KMS-11 (cell line): ENCODE results near the gene TMEM129.

Experiments used
- H2AFZ ChIP-seq: fragments of 200-600 bp; sonication (generic); 2 replicates; pipeline ENCODE4 v1.6.1; 2016; ENCODE audit warnings: antibody characterized with exemption, mixed run types, low read depth
- H3K27ac ChIP-seq: fragments of 200-600 bp; sonication (generic); 2 replicates; pipeline ENCODE4 v1.6.1; 2016; ENCODE audit warnings: mild to moderate bottlenecking, mixed run types
- H3K27me3 ChIP-seq: fragments of 200-600 bp; sonication (generic); 2 replicates; pipeline ENCODE4 v1.6.1; 2017; ENCODE audit warnings: mild to moderate bottlenecking, low read depth, mixed run types, moderate library complexity; ENCODE audit not compliant: insufficient read depth
- H3K36me3 ChIP-seq: fragments of 200-600 bp; sonication (generic); 2 replicates; pipeline ENCODE4 v1.6.1; 2017; ENCODE audit warnings: mild to moderate bottlenecking, mixed run types; ENCODE audit not compliant: insufficient read depth
- H3K4me1 ChIP-seq: fragments of 200-600 bp; sonication (generic); 2 replicates; pipeline ENCODE4 v1.6.1; 2016; ENCODE audit warnings: mild to moderate bottlenecking, low read depth, mixed run types; ENCODE audit not compliant: poor library complexity, severe bottlenecking
- H3K4me2 ChIP-seq: fragments of 200-600 bp; sonication (generic); 2 replicates; pipeline ENCODE4 v1.7.0; 2016; ENCODE audit warnings: mild to moderate bottlenecking, mixed run types
- H3K4me3 ChIP-seq: fragments of 200-600 bp; sonication (generic); IDR thresholded peaks from 2 replicates; pipeline ENCODE4 v1.6.1; 2017; ENCODE audit warnings: low read depth, low read length, mixed read lengths; ENCODE audit not compliant: insufficient read depth
- H3K79me2 ChIP-seq: fragments of 200-600 bp; sonication (generic); 2 replicates; pipeline ENCODE4 v1.6.1; 2016; ENCODE audit warnings: low read depth, mixed run types; ENCODE audit not compliant: insufficient read depth
- H3K9ac ChIP-seq: fragments of 200-600 bp; sonication (generic); 2 replicates; pipeline ENCODE4 v1.6.1; 2016; ENCODE audit warnings: mild to moderate bottlenecking, mixed run types
- H4K20me1 ChIP-seq: fragments of 200-600 bp; sonication (generic); 2 replicates; pipeline ENCODE4 v1.6.1; 2016; ENCODE audit warnings: mild to moderate bottlenecking, mixed run types; ENCODE audit not compliant: insufficient read depth
- TF ChIP-seq, protein P1 (sequence below): fragments of 200-600 bp; sonication (generic); conservative IDR thresholded peaks from 2 replicates; pipeline ENCODE4 v1.6.1; 2017; ENCODE audit warnings: low read depth, mild to moderate bottlenecking, antibody characterized with exemption, low read length, moderate library complexity, mixed read lengths

TMEM129 gene

DNA sequence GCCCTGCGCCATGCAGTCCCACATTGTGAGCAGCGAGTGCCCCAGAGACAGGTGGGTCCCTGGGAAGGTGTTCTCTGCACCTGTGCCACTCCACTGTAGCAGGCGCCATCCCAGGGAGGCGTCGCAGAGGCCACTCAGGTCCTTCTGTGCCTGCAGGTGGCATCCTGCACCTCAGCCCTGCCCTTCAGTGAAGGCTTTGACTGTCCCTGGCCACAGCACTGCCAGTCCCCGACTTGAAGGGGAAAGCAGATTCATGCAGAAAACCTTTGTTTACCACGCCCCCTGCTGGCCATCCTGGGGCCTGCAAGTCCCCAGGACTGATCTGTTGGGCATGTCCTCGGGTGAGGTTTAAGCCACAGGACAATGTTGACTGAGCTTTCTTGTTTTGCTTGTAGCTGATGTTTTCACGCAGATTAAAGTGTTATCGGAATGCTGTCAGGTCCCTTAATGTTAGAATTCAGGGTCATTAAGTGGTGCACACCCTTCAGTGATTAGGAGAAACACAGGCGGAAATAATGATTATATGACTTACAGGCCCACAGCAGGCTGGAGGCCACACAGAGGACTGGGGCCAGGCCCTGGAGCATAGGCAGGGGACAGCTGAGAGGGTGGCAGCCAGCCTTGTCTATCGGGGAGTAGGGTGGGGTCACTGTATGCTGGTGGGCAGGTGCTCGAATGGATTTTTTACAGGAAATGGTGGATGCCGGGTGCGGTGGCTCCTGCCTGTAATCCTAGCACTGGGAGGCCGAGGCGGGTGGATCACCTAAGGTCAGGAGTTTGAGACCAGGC is 5.2 kb upstream of the TMEM129 start:
- Histone ChIP-seq H3K27ac (no peak overlapping the region), H3K4me2 (no peak overlapping the region), H3K9ac (no peak overlapping the region), H3K4me1 (peaks cover 42% of the 10 kb centered on the region), H3K79me2 (peaks cover 52% of the 10 kb centered on the region), H2AFZ (no peak overlapping the region), H4K20me1 (no peaks in the 10 kb centered on the region), H3K36me3 (no peaks in the 10 kb centered on the region; the same call in 1 of the 2 replicates), H3K27me3 (no peaks in the 10 kb centered on the region), H3K4me3 (no peak overlapping the region)
- TF ChIP-seq, protein P1, sequence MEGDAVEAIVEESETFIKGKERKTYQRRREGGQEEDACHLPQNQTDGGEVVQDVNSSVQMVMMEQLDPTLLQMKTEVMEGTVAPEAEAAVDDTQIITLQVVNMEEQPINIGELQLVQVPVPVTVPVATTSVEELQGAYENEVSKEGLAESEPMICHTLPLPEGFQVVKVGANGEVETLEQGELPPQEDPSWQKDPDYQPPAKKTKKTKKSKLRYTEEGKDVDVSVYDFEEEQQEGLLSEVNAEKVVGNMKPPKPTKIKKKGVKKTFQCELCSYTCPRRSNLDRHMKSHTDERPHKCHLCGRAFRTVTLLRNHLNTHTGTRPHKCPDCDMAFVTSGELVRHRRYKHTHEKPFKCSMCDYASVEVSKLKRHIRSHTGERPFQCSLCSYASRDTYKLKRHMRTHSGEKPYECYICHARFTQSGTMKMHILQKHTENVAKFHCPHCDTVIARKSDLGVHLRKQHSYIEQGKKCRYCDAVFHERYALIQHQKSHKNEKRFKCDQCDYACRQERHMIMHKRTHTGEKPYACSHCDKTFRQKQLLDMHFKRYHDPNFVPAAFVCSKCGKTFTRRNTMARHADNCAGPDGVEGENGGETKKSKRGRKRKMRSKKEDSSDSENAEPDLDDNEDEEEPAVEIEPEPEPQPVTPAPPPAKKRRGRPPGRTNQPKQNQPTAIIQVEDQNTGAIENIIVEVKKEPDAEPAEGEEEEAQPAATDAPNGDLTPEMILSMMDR, result peak; percentile 91

- H3K27me3 ChIP-seq, result no peaks in the 10 kb centered on the region
- H2AFZ ChIP-seq, result no peak overlapping the region
- H3K9ac ChIP-seq, result no peak overlapping the region
- no peak overlapping the region for H3K27ac ChIP-seq
- H3K4me2 ChIP-seq, result no peak overlapping the region
- H3K79me2 ChIP-seq, result peaks cover 52% of the 10 kb centered on the region
- TF ChIP-seq, protein P1, result no peak
- H4K20me1 ChIP-seq, result no peaks in the 10 kb centered on the region
- H3K36me3 ChIP-seq, result no peaks in the 10 kb centered on the region; the same call in 1 of the 2 replicates
- H3K4me3 ChIP-seq, result no peak overlapping the region
- H3K4me1 ChIP-seq, result peaks cover 35% of the 10 kb centered on the region
Observed at GRCh38 chr4:1725521-1725920, 4.4 kb upstream of the TMEM129 start.

- Histone ChIP-seq H3K27ac (no peak overlapping the region; the same call in 1 of the 2 replicates), H2AFZ (no peak overlapping the region), H3K36me3 (no peaks in the 10 kb centered on the region), H3K4me2 (peak overlapping the region; percentile 51), H3K27me3 (no peaks in the 10 kb centered on the region), H3K79me2 (peaks cover 58% of the 10 kb centered on the region), H3K4me3 (no peak overlapping the region), H4K20me1 (no peaks in the 10 kb centered on the region), H3K9ac (no peak overlapping the region), H3K4me1 (peaks cover 25% of the 10 kb centered on the region)
- TF ChIP-seq, protein P1, result no peak
Observed at GRCh38 chr4:1723131-1723801, 2.1 kb upstream of the TMEM129 start.

DNA sequence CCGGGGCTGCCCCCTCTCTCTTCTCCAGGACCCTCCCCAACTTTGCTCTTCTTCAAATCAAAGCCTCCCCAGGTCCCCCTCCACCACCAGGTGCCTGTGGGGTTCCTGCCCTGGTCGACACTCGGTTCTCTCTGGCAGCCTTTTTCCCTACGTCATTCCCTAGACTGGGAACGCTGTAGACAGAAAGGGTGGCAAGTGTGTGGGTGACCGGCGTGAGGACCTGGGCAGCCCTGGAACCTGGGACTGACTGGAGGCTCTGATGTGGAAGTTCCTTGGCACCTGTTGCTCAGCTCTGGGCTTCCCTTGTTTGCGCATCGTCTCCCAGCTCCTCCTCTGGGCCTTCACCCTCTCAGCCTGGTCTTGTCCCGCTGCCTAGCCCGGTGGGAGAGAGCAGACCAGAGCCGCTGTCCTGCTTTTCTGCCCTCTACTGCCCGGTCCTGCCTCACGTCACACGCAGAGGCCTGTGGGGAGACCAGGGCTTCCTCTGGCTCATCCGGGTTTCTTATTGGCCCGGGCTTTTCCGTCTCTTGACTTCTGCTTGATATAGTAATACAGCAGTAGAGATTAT is 1.5 kb upstream of the TMEM129 start:
- peak overlapping the region; percentile 58 for H3K4me3 ChIP-seq
- no peaks in the 10 kb centered on the region for H3K27me3 ChIP-seq
- no peaks in the 10 kb centered on the region for H3K36me3 ChIP-seq
- peaks cover 58% of the 10 kb centered on the region for H3K79me2 ChIP-seq
- no peak overlapping the region for H2AFZ ChIP-seq
- peak overlapping the region; percentile 51 for H3K4me2 ChIP-seq
- no peaks in the 10 kb centered on the region for H4K20me1 ChIP-seq
- H3K27ac ChIP-seq, result no peak overlapping the region; the same call in 1 of the 2 replicates
- peaks cover 25% of the 10 kb centered on the region for H3K4me1 ChIP-seq
- TF ChIP-seq, protein P1, result no peak
- peak overlapping the region; percentile 47; the same call in 1 of the 2 replicates for H3K9ac ChIP-seq
